Measurements from ENCODE around the gene KCNJ10. TPM values are rescaled to one million over a fixed set of nuclear protein-coding genes. Genes with fewer than 3 reads are reported as not detected.

Gene KCNJ10
- total RNA-seq, 3 donors from 2014 or later, result 0.23 to 0.73 (median 0.27) TPM

- Histone ChIP-seq H3K36me3 (ENCODE audit: low read depth) (no peaks in the 10 kb centered on the region), H3K9me3 (no peaks in the 10 kb centered on the region), H3K4me1 (ENCODE audit: low read depth) (peaks cover 14% of the 10 kb centered on the region), H3K4me3 (no peak overlapping the region)
- no peak for TF ChIP-seq CTCF (IDR thresholded peaks at IDR 0.05)
- intact Hi-C loops (cut with DNase I, micrococcal nuclease), result no loop called here
- DNase-seq (no peak), ATAC-seq (no peak)
Measured at GRCh38 chr1:159958719-159959380, 111.1 kb downstream of the KCNJ10 start.

GRCh38 chr1:159957824-159958268, 112.1 kb downstream of the KCNJ10 start:
- Histone ChIP-seq H3K9me3 (no peaks in the 10 kb centered on the region), H3K4me3 (no peak overlapping the region), H3K36me3 (ENCODE audit: low read depth) (no peaks in the 10 kb centered on the region), H3K4me1 (ENCODE audit: low read depth) (peaks cover 14% of the 10 kb centered on the region)
- no peak for TF ChIP-seq CTCF (IDR thresholded peaks at IDR 0.05)
- no peak for ATAC-seq
- no peak for DNase-seq
- intact Hi-C loops (cut with DNase I, micrococcal nuclease), result no loop called here

DNA sequence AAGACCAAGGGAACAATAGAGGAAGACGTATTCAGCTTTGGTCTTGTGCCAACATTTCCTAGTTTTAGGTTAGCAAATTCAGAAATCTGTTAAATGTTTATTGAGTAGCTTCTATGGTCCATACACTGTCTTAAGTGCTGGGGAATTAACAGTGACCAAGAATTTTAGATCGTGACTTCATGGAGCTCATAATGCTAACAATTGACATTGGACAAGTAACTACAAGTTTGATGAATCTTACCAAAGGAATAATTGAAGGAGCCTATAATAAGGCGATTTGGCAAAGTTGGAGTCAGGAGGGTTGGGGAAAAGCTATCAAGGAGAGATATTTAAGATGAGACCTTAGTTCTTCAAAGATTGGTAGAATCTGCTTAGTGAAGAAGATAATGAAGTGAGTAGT, 114.5 kb downstream of the KCNJ10 start:
- TF ChIP-seq CTCF (IDR thresholded peaks at IDR 0.05), result no peak
- Histone ChIP-seq H3K9me3 (no peaks in the 10 kb centered on the region), H3K4me1 (ENCODE audit: low read depth) (peaks cover 1% of the 10 kb centered on the region), H3K4me3 (no peak overlapping the region), H3K36me3 (ENCODE audit: low read depth) (no peaks in the 10 kb centered on the region)
- intact Hi-C loops (cut with DNase I, micrococcal nuclease), result no loop called here
- DNase-seq (no peak), ATAC-seq (no peak)

DNA sequence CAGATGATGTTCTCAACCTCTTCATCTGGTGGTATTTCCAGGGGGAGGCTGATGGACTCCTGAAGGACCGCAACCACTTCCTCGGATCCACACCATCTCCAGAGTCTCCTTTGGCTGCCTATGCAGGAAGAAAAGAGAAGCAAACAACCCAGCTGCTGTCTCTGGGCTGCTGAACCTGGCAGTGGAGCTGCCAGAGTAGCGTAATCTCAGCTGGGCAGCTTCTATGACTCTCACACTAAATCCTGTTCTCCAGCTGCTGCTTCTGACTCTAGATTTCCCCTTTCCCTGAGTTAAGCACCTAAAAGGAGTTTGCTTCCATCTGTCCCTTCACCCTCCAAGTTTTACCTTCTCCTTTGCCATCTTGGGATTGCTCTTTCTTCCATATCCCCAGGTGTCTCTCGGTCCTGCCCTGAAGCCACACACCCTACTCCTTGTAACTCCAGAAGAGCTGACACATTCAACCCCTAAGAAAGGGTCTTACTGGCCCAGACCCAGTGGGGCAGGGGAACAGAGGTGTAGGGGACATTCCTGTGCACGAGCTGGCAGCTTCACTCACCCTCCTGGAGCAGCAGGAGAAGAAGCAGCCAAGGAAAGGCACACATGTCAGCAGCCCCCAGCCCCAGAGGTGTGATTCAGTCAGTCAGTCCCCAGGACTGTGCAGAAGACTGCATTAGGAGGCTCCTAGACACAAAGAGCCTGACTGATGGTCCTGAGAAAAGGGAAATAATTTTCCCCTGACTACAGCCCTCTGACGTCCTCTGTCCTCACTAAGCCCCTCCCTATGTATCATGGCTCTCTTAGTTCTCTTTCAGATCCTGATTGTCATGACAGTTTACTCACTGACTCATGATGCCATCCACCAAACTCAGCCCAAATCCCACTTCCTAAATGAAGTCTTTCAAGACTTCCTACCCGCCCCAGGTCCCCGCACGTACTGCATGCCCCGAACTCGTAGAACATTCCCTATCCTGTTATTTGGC, 116.1 kb downstream of the KCNJ10 start, which contains the start of gene SLAMF9:
Gene SLAMF9, minus strand, starts transcription at position 702 of the 980 bp plus-strand sequence. Its CDS starts 100 bp downstream, at position 602.
- no peaks in the 10 kb centered on the region for H3K9me3 ChIP-seq

DNA sequence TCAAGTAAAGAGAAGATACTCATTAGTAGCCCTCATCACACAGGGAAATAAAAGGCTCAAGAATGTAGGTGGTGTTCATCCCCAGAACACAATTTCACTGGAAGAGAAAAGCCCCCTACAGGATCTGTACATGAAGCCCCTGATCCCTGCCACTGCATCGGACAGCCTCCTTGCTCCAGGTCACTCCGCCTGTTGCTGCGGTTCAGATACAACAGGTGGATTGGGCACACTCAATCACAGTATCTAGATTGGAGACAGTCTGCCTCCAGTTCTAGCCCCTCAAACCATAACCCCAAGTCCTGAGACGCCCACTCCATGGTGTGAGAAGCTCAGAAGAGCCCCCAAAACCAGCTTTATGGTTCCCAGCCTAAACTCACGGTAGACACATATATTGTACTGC, 117.0 kb downstream of the KCNJ10 start:
- intact Hi-C loops (cut with DNase I, micrococcal nuclease), result no loop called here
- Histone ChIP-seq H3K4me1 (ENCODE audit: low read depth) (peaks cover 20% of the 10 kb centered on the region), H3K36me3 (ENCODE audit: low read depth) (no peaks in the 10 kb centered on the region), H3K9me3 (no peaks in the 10 kb centered on the region), H3K4me3 (no peak overlapping the region)
- no peak for DNase-seq
- TF ChIP-seq CTCF (IDR thresholded peaks at IDR 0.05), result no peak
- ATAC-seq, result no peak

More for the DNA sequence above, 116.1 kb downstream of the KCNJ10 start, which contains the start of gene SLAMF9:
- ATAC-seq, result peak; percentile 17
- no peak for DNase-seq
- intact Hi-C loops (cut with DNase I, micrococcal nuclease), result no loop called here
- peaks cover 12% of the 10 kb centered on the region for H3K4me1 ChIP-seq (ENCODE audit: low read depth)
- no peak for TF ChIP-seq CTCF (IDR thresholded peaks at IDR 0.05)
- no peaks in the 10 kb centered on the region for H3K36me3 ChIP-seq (ENCODE audit: low read depth)
- H3K4me3 ChIP-seq, result no peak within 1 kb of the TSS
